ENCODE data around the gene GUCA2B.

DNA sequence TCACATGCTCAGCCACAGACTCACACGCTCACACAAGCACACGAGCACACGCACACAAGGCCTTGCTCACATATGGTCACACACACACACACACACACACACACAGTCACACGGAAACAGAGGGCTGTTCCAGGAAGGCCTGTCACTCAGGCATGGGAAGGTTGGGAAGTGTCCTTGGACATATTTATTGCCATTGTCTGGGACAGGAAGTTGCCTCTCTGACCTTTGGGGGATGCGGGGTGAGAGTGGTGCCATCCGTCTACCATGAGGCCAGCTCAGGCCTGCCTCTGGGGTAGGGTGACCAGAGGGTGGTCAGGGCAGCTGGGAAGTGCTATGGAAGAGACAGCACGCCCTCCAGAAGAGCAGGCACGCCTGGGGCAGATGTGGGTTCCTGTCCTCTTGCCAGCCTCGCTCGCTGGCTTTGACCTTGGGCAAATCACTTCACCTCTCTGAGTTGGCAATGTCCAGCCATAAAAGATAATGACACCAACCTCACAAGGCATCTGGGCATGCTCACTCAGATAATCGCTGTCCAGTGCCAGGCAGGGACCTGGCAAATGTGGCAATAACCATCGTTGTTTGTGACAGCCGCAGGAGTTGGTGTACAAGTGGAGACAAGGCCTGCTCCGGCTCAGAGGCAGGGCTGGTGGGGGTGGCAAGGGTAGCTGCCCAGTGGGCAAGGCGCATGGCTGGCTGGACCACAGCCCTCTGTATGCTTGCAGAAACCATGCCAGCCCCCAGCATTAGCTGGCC, 19.3 kb downstream of the GUCA2B start:
- TF ChIP-seq POLR2A (IDR thresholded peaks at IDR 0.05; ENCODE audit: low read length) (no peak), GATA1 (IDR thresholded peaks at IDR 0.05; ENCODE audit: low read depth, low read length) (no peak)

Measured in erythroblast (primary cell).